Thyroid gland (tissue), 4 donors: ENCODE measurements around the gene PUSL1.

ENCODE experiments used
- POLR2A ChIP-seq, 2 donors: fragments of 450-650 bp; IDR thresholded peaks; one replicate each; pipeline ENCODE4 v1.6.1; 2017; ENCODE audit warnings: antibody characterized with exemption in 2 of 2, mild to moderate bottlenecking in 2 of 2, moderate library complexity in 1 of 2
- TF ChIP-seq, protein P1 (sequence below), 6 experiments: fragments of 200-600 bp in 3 of 6; fragments of 450-650 bp in 3 of 6; sonication (generic) in 3 of 6; IDR thresholded peaks; one replicate each; pipeline ENCODE4 v1.5.1; 2016 to 2019; ENCODE audit warnings: antibody characterized with exemption in 6 of 6, mild to moderate bottlenecking in 2 of 6, inconsistent platforms in 1 of 6, moderate library complexity in 1 of 6

DNA sequence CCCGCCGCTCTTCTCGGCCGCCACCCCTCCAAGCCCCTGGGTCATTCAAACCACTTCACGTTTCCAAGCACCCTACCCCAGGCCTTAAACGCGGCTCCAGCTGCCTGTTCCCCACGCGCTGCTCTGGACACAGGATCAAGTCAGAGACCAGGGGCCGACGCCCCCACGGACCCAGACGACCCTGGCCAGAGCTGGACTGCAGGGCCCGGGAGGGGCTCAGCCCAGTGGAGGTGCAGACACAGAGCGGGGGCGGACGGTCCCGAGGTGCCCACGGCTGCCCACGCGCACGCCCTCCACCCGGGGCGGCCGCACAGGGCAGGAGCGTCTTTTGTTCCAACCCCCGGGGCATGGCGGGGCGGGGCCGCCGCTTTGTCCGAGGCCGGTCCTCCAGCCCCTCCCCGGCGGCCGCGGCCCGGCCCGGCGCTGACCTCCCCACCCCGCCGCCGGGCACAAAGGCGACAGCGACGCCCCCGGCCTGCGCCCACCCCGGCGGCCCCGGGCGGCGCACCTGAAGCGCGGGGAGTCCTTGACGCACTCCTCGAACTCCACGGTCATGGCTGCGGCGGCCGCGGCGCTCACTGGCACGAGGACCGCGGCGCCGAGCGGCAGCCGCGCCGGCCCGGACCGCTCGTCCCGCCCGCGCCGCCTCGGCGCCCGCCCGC, 1.0 kb upstream of the PUSL1 start:
- TF ChIP-seq, protein P1, sequence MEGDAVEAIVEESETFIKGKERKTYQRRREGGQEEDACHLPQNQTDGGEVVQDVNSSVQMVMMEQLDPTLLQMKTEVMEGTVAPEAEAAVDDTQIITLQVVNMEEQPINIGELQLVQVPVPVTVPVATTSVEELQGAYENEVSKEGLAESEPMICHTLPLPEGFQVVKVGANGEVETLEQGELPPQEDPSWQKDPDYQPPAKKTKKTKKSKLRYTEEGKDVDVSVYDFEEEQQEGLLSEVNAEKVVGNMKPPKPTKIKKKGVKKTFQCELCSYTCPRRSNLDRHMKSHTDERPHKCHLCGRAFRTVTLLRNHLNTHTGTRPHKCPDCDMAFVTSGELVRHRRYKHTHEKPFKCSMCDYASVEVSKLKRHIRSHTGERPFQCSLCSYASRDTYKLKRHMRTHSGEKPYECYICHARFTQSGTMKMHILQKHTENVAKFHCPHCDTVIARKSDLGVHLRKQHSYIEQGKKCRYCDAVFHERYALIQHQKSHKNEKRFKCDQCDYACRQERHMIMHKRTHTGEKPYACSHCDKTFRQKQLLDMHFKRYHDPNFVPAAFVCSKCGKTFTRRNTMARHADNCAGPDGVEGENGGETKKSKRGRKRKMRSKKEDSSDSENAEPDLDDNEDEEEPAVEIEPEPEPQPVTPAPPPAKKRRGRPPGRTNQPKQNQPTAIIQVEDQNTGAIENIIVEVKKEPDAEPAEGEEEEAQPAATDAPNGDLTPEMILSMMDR (IDR thresholded peaks at IDR 0.05), result no peak
- TF ChIP-seq POLR2A (IDR thresholded peaks at IDR 0.05), result peak in 1 of 2 donors; percentile 46
